GM21576 (cell line): Measurements from ENCODE around the gene PDIK1L.
A peak's percentile ranks its signal among the peaks of the same experiment; 100 is the strongest.
"Not testable (repeated sequence)": the region's sequence is repeated elsewhere in the genome, so short reads cannot be mapped to it uniquely, and the experiment has no call there.

Experiments used
- ATAC-seq: cut with Tn5 transposase; IDR thresholded peaks from one replicate; pipeline ENCODE4 v1.9.1; 2021; ENCODE audit warnings: mild to moderate bottlenecking, moderate library complexity; ENCODE audit not compliant: unreplicated experiment

The PDIK1L gene

DNA sequence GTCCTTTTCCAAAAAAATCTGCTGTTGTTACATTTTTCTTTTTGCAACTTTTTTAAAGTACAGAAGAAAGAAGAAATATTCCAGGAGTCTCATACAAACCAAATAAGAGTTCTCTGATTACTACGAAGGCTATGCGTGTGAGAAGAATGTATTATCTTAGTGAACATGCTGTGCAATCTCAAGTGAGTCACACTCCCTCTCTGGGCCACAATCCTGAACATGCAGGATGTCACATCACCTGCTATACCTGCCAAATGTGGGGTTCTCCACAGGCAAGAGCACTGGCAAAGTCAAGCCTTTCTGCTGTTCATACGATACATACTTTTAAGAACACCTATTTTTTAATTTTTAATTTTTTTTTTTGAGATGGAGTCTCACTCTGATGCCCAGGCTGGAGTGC lies 22.5 kb upstream of the PDIK1L start:
- no peak for ATAC-seq

- ATAC-seq: no peak
Observed at GRCh38 chr1:26090893-26091292, 20.7 kb upstream of the PDIK1L start.

DNA sequence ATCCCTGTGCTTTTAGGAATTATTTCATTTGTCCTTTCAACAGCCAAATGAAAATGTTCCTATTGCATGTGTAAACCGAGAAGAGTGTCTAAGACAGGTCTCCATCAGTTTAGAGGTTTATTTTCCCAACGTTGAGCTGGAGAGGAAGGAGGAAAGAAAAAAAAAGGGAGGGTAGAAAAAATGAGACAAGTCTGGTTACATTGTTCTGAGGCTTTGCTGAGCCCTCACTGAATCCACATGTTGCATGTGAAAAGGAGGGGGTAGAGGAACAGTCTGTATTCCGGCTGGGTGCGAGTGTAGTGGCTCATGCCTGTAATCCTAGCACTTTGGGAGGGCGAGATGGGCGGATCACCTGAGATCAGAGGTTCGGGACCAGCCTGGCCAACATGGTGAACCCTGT lies 19.2 kb upstream of the PDIK1L start:
- no peak for ATAC-seq

DNA sequence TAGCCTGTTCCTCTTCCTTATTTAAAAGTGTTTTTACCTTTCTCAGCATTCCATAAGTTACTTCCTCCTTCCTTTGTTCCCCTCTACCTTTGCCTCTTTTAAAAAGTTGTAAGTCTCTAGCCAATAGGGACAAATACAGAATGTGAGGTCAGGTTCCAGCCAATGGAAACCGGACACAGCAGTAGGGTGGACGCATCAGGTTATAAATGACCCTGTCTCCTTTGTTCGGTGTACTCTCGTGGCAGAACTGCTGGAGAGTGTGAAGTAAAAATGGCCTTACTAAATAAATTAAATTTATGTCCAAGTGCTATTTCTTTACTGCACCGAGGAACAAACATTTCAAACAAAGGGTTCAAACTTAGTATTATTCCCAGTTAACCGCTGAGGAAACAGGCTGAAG lies 18.1 kb upstream of the PDIK1L start:
- ATAC-seq: not testable (repeated sequence)

- ATAC-seq: no peak
Observed at GRCh38 chr1:26094076-26094669, 17.5 kb upstream of the PDIK1L start.

- no peak for ATAC-seq
Observed at GRCh38 chr1:26094677-26095383, 16.8 kb upstream of the PDIK1L start.

- no peak for ATAC-seq
Observed at GRCh38 chr1:26096471-26096870, 15.2 kb upstream of the PDIK1L start.

- no peak for ATAC-seq
Observed at GRCh38 chr1:26097696-26098095, 13.9 kb upstream of the PDIK1L start.

- ATAC-seq: no peak
Observed at GRCh38 chr1:26098602-26099001, 13.0 kb upstream of the PDIK1L start.

DNA sequence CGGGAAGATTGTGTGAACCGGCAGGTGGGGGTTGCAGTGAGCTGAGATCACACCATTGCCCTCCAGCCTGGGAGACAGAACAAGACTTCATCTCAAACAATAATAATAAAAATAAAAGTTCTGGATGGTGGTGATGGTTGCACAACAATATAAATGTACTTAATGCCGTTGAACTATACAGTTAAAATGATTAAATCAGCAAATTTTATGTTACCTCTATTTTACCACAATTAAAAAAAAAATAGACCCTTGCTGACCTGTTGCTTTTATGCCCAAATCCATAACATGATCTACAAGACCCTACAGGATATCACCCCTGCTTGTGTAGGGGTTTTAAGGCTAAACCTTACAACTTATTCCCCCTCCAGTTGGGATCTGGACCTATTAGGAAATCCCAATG lies 11.8 kb upstream of the PDIK1L start:
- no peak for ATAC-seq

GRCh38 chr1:26100204-26100603 lies 11.4 kb upstream of the PDIK1L start:
- not testable (repeated sequence) for ATAC-seq

DNA sequence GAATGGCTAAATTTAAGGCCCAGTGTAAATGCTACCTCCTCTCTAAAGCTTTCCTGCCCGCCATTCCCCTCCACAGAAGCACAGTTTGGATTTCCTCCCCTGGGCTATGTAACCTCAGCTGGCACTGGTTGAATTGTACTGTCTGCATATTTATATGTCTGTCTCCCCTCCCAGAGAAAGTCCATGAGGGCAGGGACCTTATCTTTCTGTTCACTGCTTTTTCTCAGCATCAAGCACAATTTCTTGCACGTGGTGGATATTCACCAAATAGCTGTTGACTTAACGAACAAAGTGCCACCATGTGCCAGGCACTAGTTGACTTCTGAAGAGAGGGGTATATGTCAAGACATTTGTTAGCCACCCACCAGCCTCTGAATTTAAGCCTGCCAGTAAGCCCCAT lies 9.5 kb upstream of the PDIK1L start:
- ATAC-seq: no peak

- ATAC-seq: no peak
Observed at GRCh38 chr1:26102526-26102925, 9.1 kb upstream of the PDIK1L start.

GRCh38 chr1:26105226-26105548 lies 6.4 kb upstream of the PDIK1L start:
- not testable (repeated sequence) for ATAC-seq

- ATAC-seq: no peak
Observed at GRCh38 chr1:26109229-26110164, 2.1 kb upstream of the PDIK1L start.

- peak; percentile 46 for ATAC-seq
Observed at GRCh38 chr1:26110731-26111529, 694 bp upstream of the PDIK1L start.

- ATAC-seq: peak; percentile 3
Observed at GRCh38 chr1:26112407-26112775, 767 bp downstream of the PDIK1L start.

DNA sequence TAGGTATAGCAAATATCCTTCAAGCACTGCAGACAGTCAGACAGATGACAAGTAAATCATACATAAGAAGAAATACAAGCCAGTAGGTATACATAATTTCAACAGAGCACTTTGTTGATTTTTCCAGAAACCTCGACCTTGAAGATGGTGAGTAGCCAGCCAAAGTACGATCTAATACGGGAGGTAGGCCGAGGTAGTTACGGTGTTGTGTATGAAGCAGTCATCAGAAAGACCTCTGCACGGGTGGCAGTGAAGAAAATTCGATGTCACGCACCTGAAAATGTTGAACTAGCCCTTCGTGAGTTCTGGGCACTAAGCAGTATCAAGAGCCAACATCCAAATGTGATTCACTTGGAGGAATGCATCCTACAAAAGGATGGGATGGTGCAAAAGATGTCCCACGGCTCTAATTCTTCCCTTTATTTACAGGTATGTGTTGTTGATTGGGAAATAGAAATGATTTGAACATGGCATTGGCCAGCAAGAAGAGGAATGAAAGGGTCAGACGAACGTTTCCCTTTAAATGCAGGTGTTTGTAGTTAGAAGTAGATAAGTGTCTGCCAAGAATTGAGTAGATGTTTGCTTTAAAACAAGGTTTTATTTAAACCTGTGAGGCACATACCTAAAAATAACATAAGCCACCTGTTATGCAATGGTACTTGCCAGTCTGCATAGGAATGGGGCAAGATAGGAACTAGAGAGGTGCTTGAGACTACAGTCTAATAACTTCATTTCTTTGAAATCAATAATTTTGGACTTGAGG lies 2.7 kb downstream of the PDIK1L start:
- no peak for ATAC-seq

DNA sequence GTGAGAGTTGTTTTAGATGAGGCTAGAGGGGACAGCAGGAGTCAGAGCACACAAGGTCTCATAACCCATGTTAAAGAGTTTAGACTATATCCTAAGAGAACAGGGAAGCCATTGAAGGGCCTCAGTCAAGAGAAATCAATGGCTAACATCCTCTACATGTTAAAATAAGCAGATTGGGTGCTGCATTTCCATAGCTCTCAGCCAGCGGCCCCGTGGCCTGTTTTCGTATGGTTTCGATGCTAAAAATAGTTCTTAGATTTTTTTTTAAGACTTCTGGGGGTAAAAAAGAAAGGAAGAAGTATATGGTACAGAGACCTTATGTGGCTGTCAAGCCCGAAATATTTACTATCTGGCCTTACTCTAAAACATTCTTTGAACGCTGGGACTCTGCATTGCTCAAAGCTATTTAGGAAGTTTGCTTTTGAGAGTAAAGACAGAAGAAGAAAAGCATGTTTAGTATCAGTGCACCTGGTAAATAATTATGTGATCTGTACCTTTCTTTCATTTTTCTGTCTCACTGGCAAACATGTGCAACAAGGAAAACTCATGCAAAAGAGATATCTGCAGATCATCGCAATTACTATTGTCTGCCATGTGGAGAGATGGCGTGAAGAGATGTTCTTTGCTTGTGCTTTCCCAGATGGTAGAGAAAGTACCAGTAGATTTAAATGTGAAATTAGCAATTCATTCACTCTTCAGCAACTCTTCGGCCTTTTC lies 8.4 kb downstream of the PDIK1L start:
- ATAC-seq: no peak
